NCI-H2196 treated with DMSO at 0.1 percent for 48 hours (cell line): ENCODE results near the gene MAGI2.

Source experiments
- DNase-seq: peaks from one replicate; lab custom pipeline; 2025; ENCODE audit not compliant: unreplicated experiment; lab: John Stamatoyannopoulos, UW

MAGI2 gene

GRCh38 chr7:79381921-79382320 lies 71.5 kb downstream of the MAGI2 start:
- no peak for DNase-seq

GRCh38 chr7:79377097-79377496 lies 76.4 kb downstream of the MAGI2 start:
- DNase-seq = no peak

DNA sequence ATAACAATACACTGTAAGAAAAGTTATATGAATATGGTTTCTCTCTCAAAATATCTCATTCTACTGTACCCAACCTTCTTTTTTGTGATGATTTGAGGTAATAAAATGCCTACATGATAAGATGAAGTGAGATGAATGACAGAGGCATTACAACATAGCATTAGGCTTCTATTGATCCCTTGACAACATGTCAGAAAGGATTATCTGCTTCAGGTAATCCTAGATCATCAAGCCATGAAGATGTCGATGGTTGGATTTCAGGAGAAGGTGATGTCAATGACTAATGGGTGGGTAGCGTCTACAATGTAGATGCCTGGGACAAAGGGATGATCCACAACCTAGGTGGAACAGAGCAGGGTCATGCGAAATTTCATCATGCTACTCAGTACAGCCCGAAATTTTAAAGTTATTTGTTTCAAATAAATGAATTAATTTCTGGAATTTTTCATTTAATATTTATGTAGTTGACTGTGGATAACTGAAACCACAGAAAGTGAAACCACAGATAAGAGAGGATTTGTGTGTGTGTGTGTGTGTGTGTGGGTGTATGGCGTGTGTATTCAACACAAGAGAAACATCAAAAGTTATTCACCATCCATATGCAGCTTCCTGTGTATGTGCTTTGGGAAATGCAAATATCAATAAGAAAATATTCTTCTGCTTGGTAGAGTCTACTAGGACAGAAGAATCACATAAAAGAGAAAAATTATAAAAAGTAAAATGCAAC lies 77.0 kb downstream of the MAGI2 start:
- DNase-seq = no peak

DNA sequence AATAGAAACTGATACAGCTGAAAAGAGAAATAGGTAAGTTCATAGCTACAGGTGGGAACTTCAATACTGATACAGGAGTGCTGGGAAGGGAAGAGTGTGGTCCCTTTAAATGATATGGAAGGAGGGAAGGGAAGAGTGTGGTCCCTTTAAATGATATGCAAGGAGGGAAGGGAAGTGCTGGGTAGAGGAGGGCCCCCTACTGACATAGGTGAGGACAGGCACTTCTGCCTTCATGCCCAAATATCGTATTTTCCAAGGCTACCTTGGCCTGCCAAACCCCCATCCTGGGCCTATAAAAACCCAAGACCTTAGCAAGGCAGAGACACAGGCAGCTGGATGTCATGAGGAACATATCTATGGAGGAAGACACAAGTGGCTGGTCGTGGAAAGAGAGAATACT lies 92.3 kb downstream of the MAGI2 start:
- no peak for DNase-seq

DNA sequence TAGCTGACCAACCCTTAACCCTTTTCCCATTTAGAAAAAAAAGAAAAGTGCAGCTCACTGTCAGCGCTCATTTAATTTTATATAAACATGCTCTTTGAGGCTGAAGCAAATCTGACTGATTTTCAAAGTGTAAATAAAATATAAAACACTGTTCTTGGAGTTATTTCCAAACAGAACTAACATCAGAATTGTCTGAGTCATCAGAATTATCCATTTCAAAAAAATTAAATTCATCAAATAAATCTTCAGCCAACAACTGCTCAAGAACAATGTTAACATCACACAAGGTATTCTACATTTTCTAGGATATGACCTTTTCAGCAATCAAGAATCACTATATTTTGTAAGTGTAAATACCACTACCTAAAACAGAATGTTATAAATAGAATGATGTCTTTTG lies 93.6 kb downstream of the MAGI2 start:
- no peak for DNase-seq

DNA sequence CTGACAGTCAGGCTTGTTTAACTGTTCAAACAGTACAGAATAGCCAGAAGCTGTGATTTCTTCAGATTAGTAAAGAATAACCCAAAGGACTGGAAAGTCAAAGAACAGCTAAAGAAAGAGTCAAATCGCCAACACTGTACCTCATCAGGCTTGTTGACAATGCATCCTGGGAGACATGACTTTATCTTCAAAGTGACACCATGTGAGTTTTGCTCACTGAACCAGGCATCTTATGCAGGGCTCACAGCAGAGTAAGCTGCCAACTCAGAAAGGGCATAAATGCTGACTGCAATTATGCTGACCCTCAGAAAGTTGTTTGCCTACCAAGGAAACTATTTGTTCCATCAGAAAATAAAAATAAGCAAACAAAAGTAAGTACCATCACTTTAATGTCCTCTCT lies 96.4 kb downstream of the MAGI2 start:
- no peak for DNase-seq

DNA sequence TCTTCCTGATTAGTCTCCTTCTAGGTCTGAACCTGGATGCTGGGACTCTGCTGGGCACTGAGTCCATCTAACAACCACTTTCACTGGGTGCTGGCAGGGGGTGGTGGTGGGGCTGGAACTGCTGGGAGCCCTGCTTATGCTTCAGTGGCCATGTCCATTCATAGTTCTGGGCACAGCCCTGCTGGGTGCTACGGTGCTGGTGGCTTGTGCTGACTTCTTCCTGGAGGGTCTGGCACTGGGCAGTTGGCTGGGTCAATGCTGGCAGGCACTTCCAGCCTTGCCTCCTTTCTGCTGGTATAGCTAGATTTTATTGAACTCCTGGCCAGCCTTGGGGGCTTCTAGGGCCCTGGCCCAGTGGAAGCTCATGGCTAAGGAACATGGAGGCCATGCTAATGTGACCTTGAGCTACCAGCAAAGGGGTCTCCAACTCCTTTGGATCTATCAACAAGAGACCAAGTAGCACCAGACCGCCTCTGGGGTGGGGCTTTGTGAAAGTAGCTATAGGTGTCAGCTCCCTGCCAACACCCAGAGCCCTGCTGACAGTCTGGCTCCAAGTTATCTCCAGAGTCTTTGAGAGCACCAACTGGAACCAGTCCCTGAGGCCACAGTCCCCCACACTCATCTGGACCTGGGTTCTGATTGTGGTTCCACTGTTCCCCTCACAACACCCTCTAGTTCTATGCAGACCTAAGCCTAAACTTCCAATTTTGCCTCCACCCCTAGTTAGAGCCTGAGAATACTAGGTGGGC lies 99.6 kb downstream of the MAGI2 start:
- DNase-seq = no peak

DNA sequence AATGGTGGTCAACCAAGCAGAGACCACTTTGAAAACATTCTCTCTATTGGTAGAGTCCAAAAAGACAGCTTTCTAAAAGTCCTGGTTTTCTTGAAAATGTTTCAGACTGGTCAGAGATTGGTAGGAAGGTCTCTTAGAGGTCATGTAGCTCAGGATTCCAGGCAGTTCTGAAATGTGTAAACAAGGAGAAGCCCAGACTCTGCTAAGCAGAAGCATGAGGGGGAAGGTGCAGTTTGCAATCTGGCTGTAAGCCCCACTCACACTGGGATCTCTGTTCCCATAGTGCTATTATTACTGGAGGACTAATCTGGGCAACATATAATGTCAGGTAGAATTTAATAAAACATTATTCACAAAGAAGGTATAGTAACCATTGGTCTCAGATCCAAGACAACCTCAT lies 101.1 kb downstream of the MAGI2 start:
- DNase-seq = no peak

- DNase-seq = no peak
Observed at GRCh38 chr7:79347351-79347750, 106.1 kb downstream of the MAGI2 start.

GRCh38 chr7:79341902-79342301 lies 111.6 kb downstream of the MAGI2 start:
- no peak for DNase-seq

GRCh38 chr7:79340212-79340611 lies 113.3 kb downstream of the MAGI2 start:
- no peak for DNase-seq

GRCh38 chr7:79339208-79339925 lies 114.1 kb downstream of the MAGI2 start:
- DNase-seq = no peak

DNA sequence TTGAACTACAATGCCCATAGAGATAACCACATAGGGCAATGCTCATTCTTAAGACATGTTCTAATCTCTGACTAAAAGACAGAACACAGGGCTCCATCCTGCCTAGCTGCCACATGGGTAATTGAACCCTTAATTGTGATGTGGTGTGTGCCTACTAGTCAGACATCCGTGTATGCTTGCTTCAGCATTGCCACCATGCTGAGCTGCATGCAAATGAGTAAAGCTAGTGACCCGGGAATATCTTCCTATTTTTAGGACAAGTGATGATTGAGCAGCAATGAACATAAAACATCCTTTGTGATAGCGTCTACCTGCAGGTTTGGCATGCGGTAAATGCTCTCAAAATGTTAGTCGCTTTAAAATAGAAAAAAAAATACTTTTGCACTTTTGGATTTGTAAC lies 115.8 kb downstream of the MAGI2 start:
- DNase-seq = no peak

GRCh38 chr7:79334841-79335240 lies 118.6 kb downstream of the MAGI2 start:
- no peak for DNase-seq

DNA sequence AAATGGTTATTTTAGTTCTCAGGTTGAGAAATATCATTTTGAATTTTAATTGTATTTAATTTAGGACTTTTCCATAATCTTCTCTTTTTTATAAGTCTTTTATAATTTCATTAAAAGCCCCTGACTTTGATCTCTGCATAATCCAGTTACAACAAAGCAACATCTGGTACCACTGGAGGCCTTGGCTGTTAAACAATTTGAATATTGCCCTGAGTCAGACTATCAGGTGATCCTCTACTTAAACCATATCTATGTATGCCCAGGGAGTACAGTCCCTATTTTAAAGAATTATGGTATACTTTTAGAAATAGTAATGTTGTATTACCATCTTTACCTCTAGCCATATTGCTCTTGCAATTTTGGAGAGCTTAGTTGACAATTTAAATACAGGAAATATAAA lies 119.1 kb downstream of the MAGI2 start:
- DNase-seq = no peak

- DNase-seq = no peak
Observed at GRCh38 chr7:79332091-79332490, 121.4 kb downstream of the MAGI2 start.

DNA sequence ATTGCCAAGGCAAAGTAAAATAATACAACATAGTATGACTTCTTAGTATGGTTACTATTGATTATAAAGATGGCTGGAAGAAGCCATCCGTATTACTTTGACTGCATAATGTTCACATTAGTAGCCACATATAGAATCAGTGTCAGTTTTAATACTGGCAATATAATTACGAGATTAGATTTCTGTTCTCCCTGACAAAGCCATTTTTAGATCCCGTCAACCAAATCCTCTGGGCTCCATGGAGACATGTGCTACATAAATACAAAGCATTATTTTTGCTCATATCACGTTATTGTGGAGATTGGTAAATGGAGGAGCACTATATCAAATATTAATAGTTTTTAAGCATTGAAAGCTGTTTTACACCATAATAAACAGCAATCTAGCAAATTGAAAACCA lies 124.0 kb downstream of the MAGI2 start:
- no peak for DNase-seq

DNA sequence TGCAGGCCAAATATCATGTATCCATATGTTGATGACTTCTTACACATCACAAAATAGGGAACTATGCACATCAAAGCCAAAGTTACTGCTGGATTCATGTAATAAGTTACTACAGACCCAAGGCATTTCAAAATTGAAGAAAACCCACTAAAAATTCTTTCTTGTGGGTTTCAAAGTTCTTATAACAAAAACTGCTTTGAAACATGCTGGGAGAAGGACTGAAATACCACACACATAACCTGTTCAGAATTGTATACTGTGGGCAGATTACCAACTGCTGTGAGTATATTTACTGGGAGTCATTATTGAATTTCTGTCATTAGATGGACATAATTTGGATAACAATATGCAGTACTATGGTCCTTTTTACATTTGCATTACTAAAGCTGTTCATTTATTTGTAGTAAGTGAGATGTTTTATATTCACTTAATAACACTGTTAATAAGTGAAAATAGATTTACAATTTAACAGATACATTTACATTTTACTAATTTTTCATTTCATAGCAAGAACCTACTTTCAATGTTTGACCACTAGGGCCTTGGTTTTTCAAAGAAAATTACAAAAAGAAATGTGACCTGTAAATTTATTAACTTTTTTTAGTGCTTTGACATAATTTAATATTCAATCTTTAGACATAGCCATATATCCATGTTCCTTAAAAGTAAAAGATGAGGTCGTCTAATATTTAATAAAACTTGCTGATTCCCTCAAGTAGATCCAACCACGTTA lies 132.6 kb downstream of the MAGI2 start:
- DNase-seq = no peak

DNA sequence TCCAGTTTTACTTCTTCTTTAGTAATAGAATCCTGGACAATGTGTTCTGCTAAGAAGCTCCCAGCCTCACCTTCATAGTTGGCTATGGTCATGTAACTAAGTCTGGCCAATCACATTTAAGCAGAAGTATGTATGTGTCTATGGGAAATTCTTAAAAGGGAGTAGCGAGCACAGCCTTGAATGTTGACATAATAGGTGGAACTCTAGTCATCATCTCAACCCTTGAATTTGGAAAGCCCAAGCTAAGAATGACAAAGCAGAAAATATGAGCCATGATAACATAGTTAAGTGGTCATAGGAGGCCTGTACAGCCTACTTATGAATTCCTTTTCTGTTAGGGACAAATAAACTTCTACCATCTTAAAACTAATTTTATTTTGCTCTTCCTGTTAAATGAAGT lies 134.1 kb downstream of the MAGI2 start:
- DNase-seq = no peak

GRCh38 chr7:79317728-79318127 lies 135.7 kb downstream of the MAGI2 start:
- no peak for DNase-seq

DNA sequence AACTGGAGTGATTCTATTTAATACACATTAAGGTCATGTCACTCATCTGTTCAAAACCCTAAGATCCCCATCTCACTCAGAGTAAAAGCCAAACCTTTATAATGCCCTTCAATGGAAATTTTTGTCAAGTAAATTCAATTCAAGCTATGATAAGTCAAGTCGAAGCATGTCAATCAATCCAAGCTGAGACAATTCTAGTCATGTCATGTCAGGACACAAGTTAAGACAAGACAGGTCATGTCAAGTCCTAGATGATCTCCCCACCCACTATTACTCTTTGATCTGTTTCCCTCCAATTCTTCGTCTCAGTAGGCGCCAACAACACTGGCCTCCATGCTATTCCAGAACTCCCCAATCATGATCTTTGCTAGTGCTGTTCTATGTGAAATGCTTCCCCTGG lies 141.4 kb downstream of the MAGI2 start:
- no peak for DNase-seq
